Measurements from ENCODE around the gene FCER2. TPM values are rescaled to one million over a fixed set of nuclear protein-coding genes. Genes with fewer than 3 reads are reported as not detected.
"Not testable (repeated sequence)": the region's sequence is repeated elsewhere in the genome, so short reads cannot be mapped to it uniquely, and the experiment has no call there.

The FCER2 gene
- total and polyA plus RNA-seq, 3 donors from 2014 or later, result 0.79 to 1.1 (median 0.87) TPM

DNA sequence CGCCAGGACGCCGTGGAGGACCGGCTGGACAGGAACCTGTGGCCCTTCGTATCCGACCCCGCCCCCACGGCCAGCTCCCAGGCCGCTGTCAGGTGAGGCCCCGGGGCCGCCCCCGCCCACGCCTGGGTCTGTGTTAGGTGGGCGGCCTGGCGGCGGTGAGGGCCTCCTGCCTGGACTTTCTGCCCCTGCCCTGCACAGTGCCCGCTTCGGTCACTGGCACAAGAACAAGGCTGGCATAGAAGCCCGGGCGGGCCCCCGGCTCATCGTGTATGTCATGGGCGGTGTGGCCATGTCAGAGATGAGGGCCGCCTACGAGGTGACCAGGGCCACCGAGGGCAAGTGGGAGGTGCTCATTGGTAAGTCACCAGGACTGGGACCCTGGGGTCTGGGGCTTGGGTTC lies 54.8 kb downstream of the FCER2 start:
- Histone ChIP-seq H3K27ac (no peak overlapping the region), H3K4me1 (no peaks in the 10 kb centered on the region), H3K4me3 (no peak overlapping the region), H3K9me3 (no peaks in the 10 kb centered on the region), H3K36me3 (ENCODE audit: low read depth, missing control alignments) (no peaks in the 10 kb centered on the region), H3K27me3 (no peaks in the 10 kb centered on the region)
- 89 to 92% methylated on average over 10 to 25 of the region's 26 CpGs for WGBS, 2 donors
- no peak for TF ChIP-seq POLR2A (IDR thresholded peaks at IDR 0.05)
- TF ChIP-seq CTCF (IDR thresholded peaks at IDR 0.05), result no peak
- intact Hi-C loops (cut with DNase I; ENCODE audit: low total_unique reads), result no loop called here
- no peak for DNase-seq

- Histone ChIP-seq H3K9me3 (no peaks in the 10 kb centered on the region), H3K4me3 (no peak overlapping the region), H3K4me1 (no peaks in the 10 kb centered on the region), H3K36me3 (ENCODE audit: low read depth, missing control alignments) (no peaks in the 10 kb centered on the region), H3K27ac (no peak overlapping the region), H3K27me3 (no peaks in the 10 kb centered on the region)
- intact Hi-C loops (cut with DNase I; ENCODE audit: low total_unique reads), result no loop called here
- no peak for DNase-seq
- TF ChIP-seq POLR2A (IDR thresholded peaks at IDR 0.05), result no peak
- no peak for TF ChIP-seq CTCF (IDR thresholded peaks at IDR 0.05)
- 74 to 94% methylated on average over 4 to 8 of the region's 8 CpGs for WGBS, 2 donors
These were observed 55.6 kb downstream of the FCER2 start for GRCh38 chr19:7646426-7646700.

DNA sequence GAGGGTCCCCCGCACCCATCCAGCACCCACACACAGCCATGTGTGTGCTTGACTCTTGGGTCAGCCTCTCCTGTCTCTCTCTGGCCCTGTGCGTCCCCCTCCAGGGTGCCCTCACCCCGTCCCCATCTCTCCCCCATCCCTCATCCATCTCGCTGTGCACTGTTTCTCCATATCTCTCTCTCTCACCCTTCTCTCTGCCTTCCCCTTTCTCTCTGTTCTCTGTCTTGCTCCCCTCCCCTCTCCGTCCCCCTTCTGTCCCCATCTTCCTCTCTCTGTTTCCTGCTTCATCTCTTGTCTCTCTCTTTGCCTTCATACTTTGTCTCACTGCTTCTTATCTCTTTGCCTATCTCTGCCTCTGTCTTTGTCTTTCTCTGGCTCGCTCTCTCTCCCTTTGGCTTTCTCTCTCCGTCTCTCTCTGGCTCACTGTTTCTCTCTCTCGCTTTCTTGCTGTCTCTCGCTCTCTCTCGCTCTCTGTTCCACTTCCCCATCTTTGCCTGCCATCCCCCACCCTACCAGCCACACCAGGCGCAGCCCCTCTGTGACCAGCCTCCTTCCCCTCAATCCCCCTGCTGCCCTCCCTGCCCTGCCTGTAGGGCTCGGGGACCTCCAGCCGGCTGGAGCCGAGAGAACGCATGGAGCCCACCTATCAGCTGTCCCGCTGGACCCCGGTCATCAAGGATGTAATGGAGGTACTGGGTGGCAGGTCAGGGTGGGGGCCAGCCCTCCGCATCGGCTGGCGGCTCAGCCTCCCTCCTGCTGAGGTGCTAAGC lies 56.1 kb downstream of the FCER2 start:
- TF ChIP-seq POLR2A (IDR thresholded peaks at IDR 0.05) (no peak), CTCF (IDR thresholded peaks at IDR 0.05) (no peak)
- intact Hi-C loops (cut with DNase I; ENCODE audit: low total_unique reads), result no loop called here
- WGBS, 2 donors, result 71% methylated on average over 17 to 20 of the region's 20 CpGs

DNA sequence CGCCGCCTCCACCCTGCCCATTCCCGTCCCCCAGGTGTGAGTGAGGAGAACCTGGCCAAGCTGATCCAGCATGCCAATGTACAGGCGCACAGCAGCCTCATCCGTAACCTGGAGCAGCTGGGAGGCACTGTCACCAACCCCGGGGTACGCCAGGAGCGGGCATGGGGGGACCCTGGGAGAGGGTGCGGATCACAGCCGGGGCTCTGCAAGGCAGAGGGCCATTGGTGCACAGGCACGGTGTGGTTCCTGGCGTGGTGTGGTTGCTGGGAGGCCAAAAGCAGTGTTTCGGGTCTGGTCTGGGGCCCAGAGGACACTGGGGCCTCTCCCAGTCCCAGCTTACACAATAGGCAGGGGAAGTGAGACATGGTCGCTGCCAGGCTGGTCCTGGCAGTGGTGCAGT lies 56.8 kb downstream of the FCER2 start:
- H3K27ac ChIP-seq, result no peak overlapping the region
- DNase-seq, result no peak
- H3K4me1 ChIP-seq, result no peaks in the 10 kb centered on the region
- H3K9me3 ChIP-seq, result no peaks in the 10 kb centered on the region
- H3K4me3 ChIP-seq, result no peak overlapping the region
- TF ChIP-seq CTCF (IDR thresholded peaks at IDR 0.05) (no peak), POLR2A (IDR thresholded peaks at IDR 0.05) (no peak)
- H3K36me3 ChIP-seq (ENCODE audit: low read depth, missing control alignments), result no peaks in the 10 kb centered on the region
- 91 to 97% methylated on average over 5 to 14 of the region's 14 CpGs for WGBS, 2 donors
- intact Hi-C loops (cut with DNase I; ENCODE audit: low total_unique reads), result no loop called here
- H3K27me3 ChIP-seq, result no peaks in the 10 kb centered on the region

More for the DNA sequence above, 56.1 kb downstream of the FCER2 start:
- Histone ChIP-seq H3K27me3 (no peaks in the 10 kb centered on the region), H3K27ac (no peak overlapping the region), H3K36me3 (ENCODE audit: low read depth, missing control alignments) (no peaks in the 10 kb centered on the region), H3K4me3 (no peak overlapping the region), H3K9me3 (no peaks in the 10 kb centered on the region), H3K4me1 (no peaks in the 10 kb centered on the region)
- no peak for DNase-seq

- Histone ChIP-seq H3K9me3 (no peaks in the 10 kb centered on the region), H3K27me3 (no peaks in the 10 kb centered on the region), H3K36me3 (ENCODE audit: low read depth, missing control alignments) (no peaks in the 10 kb centered on the region), H3K4me1 (no peaks in the 10 kb centered on the region), H3K4me3 (no peak overlapping the region), H3K27ac (no peak overlapping the region)
- no peak for DNase-seq
- WGBS, 2 donors, result 91 to 100% methylated on average over 3 to 20 of the region's 20 CpGs
- intact Hi-C loops (cut with DNase I; ENCODE audit: low total_unique reads), result no loop called here
- TF ChIP-seq CTCF (IDR thresholded peaks at IDR 0.05) (no peak), POLR2A (IDR thresholded peaks at IDR 0.05) (no peak)
These were observed 57.4 kb downstream of the FCER2 start for GRCh38 chr19:7644550-7644877.

DNA sequence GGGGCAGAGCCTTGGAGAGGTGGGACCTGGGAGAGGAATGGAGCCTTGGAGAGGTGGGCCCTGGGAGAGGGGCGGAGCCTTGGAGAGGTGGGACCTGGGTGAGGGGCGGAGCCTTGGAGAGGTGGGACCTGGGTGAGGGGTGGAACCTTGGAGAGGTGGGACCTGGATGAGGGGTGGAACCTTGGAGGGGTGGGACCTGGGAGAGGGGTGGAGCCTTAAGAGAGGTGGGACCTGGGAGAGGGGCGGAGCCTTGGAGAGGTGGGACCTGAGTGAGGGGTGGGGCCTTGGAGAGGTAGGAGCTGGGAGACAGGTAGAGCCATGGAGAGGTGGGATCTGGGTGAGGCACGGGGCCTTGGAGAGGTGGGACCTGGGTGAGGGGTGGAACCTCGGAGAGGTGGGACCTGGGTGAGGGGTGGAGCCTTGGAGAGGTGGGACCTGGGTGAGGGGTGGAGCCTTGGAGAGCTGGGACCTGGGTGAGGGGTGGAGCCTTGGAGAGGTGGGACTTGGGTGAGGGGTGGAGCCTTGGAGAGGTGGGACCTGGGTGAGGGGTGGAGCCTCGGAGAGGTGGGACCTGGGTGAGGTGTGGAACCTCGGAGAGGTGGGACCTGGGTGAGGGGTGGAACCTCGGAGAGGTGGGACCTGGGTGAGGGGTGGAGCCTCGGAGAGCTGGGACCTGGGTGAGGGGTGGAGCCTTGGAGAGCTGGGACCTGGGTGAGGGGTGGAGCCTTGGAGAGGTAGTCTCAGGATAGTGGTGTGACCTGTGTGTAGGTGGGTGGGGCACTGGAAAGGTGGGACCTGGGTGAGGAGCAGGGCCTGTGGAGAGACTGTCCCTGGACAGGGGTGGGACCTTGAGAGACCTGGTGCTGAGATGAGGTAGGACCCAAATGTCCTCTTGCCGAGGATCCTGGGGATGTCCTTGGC lies 58.0 kb downstream of the FCER2 start:
- H3K4me1 ChIP-seq; H3K9me3 ChIP-seq; DNase-seq; H3K27ac ChIP-seq; H3K4me3 ChIP-seq; intact Hi-C loops (cut with DNase I; ENCODE audit: low total_unique reads); H3K27me3 ChIP-seq; H3K36me3 ChIP-seq (ENCODE audit: low read depth, missing control alignments): not testable (repeated sequence)
- whole genome bisulfite sequencing, 2 donors, result 59 to 72% methylated on average over 10 of the region's 10 CpGs
